GM12873 (cell line): ENCODE measurements around the gene KIF3C.

ENCODE experiments used
- CTCF ChIP-seq: IDR thresholded peaks from 2 replicates; pipeline ENCODE4 v1.5.1; 2012; ENCODE audit warnings: low read depth, mild to moderate bottlenecking, moderate library complexity, low read length, control low read depth; ENCODE audit not compliant: insufficient read depth; ENCODE audit errors: missing control alignments

Gene KIF3C

GRCh38 chr2:25895018-25895417 lies 87.3 kb downstream of the KIF3C start:
- no peak for TF ChIP-seq CTCF

- no peak for TF ChIP-seq CTCF
These were observed 88.0 kb downstream of the KIF3C start for GRCh38 chr2:25894135-25894830.

GRCh38 chr2:25891672-25892071 lies 90.6 kb downstream of the KIF3C start:
- no peak for TF ChIP-seq CTCF

- TF ChIP-seq CTCF: no peak
These were observed 94.6 kb downstream of the KIF3C start for GRCh38 chr2:25887624-25888242.

- no peak for TF ChIP-seq CTCF
These were observed 96.4 kb downstream of the KIF3C start for GRCh38 chr2:25885933-25886332.

- TF ChIP-seq CTCF: no peak
These were observed 100.5 kb downstream of the KIF3C start for GRCh38 chr2:25881764-25882163.

GRCh38 chr2:25879133-25879730 lies 103.1 kb downstream of the KIF3C start:
- no peak for TF ChIP-seq CTCF
